ENCODE measurements around the gene MANEA. TPM values are rescaled to one million over a fixed set of nuclear protein-coding genes. Genes with fewer than 3 reads are reported as not detected.
"Not testable (repeated sequence)": the region's sequence is repeated elsewhere in the genome, so short reads cannot be mapped to it uniquely, and the experiment has no call there.

The MANEA gene
- 4.4 and 5.9 TPM in 2 replicates for total RNA-seq (2014; rRNA removed; shearing (Covaris generic))

- DNase-seq (ENCODE audit: low read depth), result peak; percentile 84
These were observed at the start of gene MANEA for GRCh38 chr6:95577304-95578105. MANEA (plus strand) TSS chr6:95577535; CDS start chr6:95586440, 8,905 bp downstream.

- DNase-seq (ENCODE audit: low read depth), result no peak
These were observed 47.6 kb upstream of the MANEA start for GRCh38 chr6:95529762-95530161.

- DNase-seq (ENCODE audit: low read depth), result no peak
These were observed 47.0 kb upstream of the MANEA start for GRCh38 chr6:95530176-95530819.

GRCh38 chr6:95543798-95544197, 33.5 kb upstream of the MANEA start:
- no peak for DNase-seq (ENCODE audit: low read depth)

GRCh38 chr6:95544517-95545225, 32.7 kb upstream of the MANEA start:
- no peak for DNase-seq (ENCODE audit: low read depth)

- DNase-seq (ENCODE audit: low read depth), result no peak
These were observed 32.1 kb upstream of the MANEA start for GRCh38 chr6:95545226-95545625.

- DNase-seq (ENCODE audit: low read depth), result no peak
These were observed 31.6 kb upstream of the MANEA start for GRCh38 chr6:95545686-95546085.

GRCh38 chr6:95546148-95546547, 31.2 kb upstream of the MANEA start:
- no peak for DNase-seq (ENCODE audit: low read depth)

GRCh38 chr6:95547043-95547442, 30.3 kb upstream of the MANEA start:
- no peak for DNase-seq (ENCODE audit: low read depth)

GRCh38 chr6:95548188-95548786, 29.0 kb upstream of the MANEA start:
- no peak for DNase-seq (ENCODE audit: low read depth)

- no peak for DNase-seq (ENCODE audit: low read depth)
These were observed 25.5 kb upstream of the MANEA start for GRCh38 chr6:95551678-95552324.

- DNase-seq (ENCODE audit: low read depth), result no peak
These were observed 23.5 kb upstream of the MANEA start for GRCh38 chr6:95553880-95554279.

- DNase-seq (ENCODE audit: low read depth), result not testable (repeated sequence)
These were observed 16.4 kb upstream of the MANEA start for GRCh38 chr6:95560956-95561355.

- no peak for DNase-seq (ENCODE audit: low read depth)
These were observed 7.8 kb upstream of the MANEA start for GRCh38 chr6:95569560-95569959.

GRCh38 chr6:95572098-95572497, 5.2 kb upstream of the MANEA start:
- DNase-seq (ENCODE audit: low read depth), result no peak

GRCh38 chr6:95574811-95575210, 2.5 kb upstream of the MANEA start:
- peak; percentile 14 for DNase-seq (ENCODE audit: low read depth)

GRCh38 chr6:95576218-95576997, 927 bp upstream of the MANEA start:
- DNase-seq (ENCODE audit: low read depth), result peak; percentile 15

GRCh38 chr6:95576998-95577303, 384 bp upstream of the MANEA start:
- DNase-seq (ENCODE audit: low read depth), result no peak

GRCh38 chr6:95578106-95578410, 723 bp downstream of the MANEA start:
- DNase-seq (ENCODE audit: low read depth), result peak; percentile 5

GRCh38 chr6:95581073-95581472, 3.7 kb downstream of the MANEA start:
- DNase-seq (ENCODE audit: low read depth), result no peak

- not testable (repeated sequence) for DNase-seq (ENCODE audit: low read depth)
These were observed 6.9 kb downstream of the MANEA start for GRCh38 chr6:95584226-95584625.
